HG03025 (cell line): ENCODE data around the gene ZNF44.

ENCODE experiments used
- ATAC-seq: cut with Tn5 transposase; IDR thresholded peaks from one replicate; pipeline ENCODE4 v1.9.1; 2021; ENCODE audit warnings: mild to moderate bottlenecking, moderate library complexity; ENCODE audit not compliant: unreplicated experiment, low FRiP score

ZNF44 gene

DNA sequence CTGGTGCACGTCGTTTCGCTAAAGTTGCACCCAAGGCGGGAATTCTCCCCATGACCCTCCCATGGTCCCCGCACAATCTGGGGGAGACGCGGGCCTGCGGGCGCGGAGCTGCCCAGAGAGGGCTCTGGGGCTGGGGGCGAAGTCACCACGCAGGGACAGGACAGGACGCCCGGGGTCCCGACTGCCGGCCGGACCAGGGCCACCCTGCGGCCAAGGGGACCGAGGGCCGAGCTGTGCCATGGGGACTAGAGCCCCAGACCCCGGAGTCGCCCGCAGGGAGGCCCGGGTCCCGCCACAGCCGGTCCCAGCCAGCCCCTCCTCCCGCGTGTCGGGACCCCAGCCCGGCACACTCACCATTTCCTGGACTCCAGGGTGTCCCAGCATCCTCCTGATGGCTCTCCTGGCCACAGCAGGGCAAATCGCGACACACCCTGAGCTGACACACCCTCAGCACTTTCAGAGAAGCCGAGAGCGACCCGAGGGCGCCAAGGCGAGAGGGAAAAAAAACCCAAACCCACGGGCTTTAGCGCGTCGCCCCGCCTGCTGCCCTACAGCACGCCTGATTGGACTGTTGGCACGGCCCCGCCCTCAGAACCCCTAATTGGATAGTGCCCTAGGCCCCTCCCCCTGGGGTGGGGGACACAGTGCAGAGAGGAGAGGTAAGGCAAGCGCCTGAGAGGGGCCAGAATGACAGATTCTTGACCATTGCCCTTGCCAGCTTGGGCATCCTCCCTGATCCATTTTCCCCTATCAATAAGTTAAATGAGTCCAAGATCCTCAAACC is 28.6 kb downstream of the ZNF44 start:
- ATAC-seq = no peak

- no peak for ATAC-seq
These were observed 33.1 kb downstream of the ZNF44 start for GRCh38 chr19:12261554-12261953.

GRCh38 chr19:12260861-12261260 is 33.8 kb downstream of the ZNF44 start:
- ATAC-seq = no peak

- ATAC-seq = no peak
These were observed 34.4 kb downstream of the ZNF44 start for GRCh38 chr19:12260236-12260635.

DNA sequence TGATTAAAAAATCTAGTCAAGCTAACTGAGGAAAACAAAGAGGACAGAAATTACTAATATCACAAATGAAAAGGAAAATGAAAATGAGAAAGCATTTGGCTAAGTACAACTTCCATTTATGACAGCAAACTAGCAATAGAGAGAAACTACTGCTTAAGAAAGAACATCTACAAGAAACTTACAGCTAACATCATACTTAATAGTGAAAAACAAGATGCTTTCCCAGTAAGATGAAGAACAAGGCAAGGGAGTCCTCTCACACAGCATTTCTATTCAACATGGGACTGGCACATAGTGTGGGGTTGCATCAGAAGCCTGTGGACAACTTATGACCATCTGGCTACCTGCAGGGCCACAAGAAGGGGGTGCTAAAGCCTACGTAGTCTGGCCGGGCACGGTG is 39.3 kb downstream of the ZNF44 start:
- ATAC-seq = no peak

DNA sequence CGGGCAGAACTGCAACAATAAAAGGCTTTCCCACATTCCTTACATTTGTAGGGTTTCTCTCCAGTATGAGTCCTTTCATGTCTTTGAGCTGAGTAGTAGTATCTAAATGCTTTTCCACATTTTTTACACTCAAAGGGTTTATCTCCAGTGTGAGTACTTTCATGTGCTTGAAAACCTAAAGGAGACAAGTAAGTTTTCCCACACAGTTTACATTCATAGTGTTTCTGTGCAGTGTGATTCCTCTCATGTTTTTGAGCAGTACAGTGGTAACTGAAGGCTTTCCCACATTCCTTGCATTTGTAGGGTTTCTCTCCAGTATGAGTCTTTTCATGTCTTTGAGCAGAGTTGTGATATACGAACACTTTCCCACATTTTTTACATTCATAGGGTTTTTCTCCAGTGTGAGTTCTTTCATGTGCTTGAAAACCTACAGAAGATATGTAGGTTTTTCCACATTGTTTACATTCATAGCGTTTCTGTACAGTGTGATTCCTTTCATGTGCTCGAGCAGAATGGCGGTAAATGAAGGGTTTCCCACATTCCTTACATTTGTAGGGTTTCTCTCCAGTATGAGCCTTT is 47.0 kb downstream of the ZNF44 start:
- no peak for ATAC-seq

DNA sequence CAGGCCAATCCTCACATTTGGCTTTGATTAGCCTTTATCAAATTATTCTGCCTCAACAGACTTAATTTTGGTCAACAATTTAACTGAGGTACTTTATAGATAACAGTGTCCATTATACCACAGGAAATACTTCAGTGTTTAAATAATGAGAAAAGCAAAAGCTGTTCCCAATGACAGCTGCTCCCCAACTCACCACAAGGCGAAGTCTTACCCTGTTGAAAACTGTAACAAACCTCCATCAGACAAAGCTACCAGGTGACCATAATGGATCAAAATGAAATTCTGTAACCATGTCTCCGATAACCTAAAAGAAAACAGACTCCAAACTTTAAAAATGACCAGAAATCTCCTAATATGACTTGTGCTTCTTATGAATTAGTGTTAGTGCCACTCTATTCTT is 50.3 kb downstream of the ZNF44 start:
- ATAC-seq = no peak

- ATAC-seq = no peak
These were observed 57.4 kb downstream of the ZNF44 start for GRCh38 chr19:12237143-12237839.

DNA sequence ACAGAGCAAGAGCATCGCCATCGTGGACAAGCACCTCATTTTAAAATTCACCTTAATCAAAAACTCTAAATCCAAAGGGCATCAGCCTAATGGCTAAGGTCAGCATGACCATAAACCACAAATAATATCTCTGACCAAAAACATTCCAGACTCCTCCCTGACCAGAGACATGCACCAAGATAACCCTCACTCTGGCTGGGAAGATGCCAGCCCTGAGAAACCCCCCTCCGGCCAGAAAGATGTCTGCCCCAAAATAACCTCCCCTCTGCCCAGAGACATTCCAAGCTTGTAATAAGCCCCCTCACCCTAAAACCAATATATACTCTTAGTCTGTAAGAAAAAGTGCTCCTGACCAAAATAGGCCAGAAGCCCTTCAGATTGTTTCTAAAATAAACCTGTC is 61.7 kb downstream of the ZNF44 start:
- ATAC-seq = no peak

- no peak for ATAC-seq
These were observed 63.6 kb downstream of the ZNF44 start for GRCh38 chr19:12230751-12231733.

DNA sequence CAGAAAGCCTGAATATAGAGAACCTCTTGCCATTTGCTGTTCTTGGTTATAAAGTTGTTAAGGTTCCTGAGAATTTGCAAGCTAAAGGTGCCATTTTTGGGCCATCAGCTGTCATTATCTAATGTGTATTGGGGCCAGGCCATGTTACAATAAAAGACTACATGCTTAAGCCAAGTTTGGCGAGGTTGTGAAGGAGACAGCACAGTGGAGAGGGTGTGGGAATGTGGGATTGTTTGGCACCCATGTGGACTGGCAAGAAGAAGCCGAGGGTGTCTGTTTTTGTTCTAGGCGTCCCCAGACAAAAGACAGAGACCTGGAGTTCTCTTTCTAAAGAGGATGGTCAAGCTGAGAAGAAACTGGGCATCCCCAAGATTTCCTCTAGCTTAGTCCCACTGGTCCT is 64.7 kb downstream of the ZNF44 start:
- no peak for ATAC-seq

GRCh38 chr19:12224676-12225075 is 70.0 kb downstream of the ZNF44 start:
- ATAC-seq = no peak

GRCh38 chr19:12222980-12223630 is 71.6 kb downstream of the ZNF44 start:
- ATAC-seq = no peak
